Subcutaneous abdominal adipose tissue (tissue), 5 donors: Measurements from ENCODE around the gene OPCML.

ENCODE experiments used
- H3K27ac ChIP-seq: one replicate; pipeline ENCODE4 v1.7.0; 2013; ENCODE audit warnings: low read depth, mild to moderate bottlenecking, inconsistent platforms, low read length, moderate library complexity
- H3K27me3 ChIP-seq, 5 donors: one replicate each; pipeline ENCODE4 v1.7.0; 2013; ENCODE audit warnings: low read length in 5 of 5, inconsistent platforms in 1 of 5; ENCODE audit not compliant: control insufficient read depth in 5 of 5, insufficient read depth in 4 of 5
- H3K36me3 ChIP-seq, 5 donors: one replicate each; pipeline ENCODE4 v1.7.0; 2013; ENCODE audit warnings: low read length in 5 of 5; ENCODE audit not compliant: control insufficient read depth in 5 of 5, insufficient read depth in 5 of 5
- H3K4me1 ChIP-seq, 5 donors: one replicate each; pipeline ENCODE4 v1.7.0; 2013; ENCODE audit warnings: low read length in 5 of 5, mild to moderate bottlenecking in 3 of 5, moderate library complexity in 1 of 5; ENCODE audit not compliant: control insufficient read depth in 5 of 5, insufficient read depth in 5 of 5
- H3K4me3 ChIP-seq, 5 donors: one replicate each; pipeline ENCODE4 v1.7.0; 2013; ENCODE audit warnings: low read length in 5 of 5, low read depth in 1 of 5
- H3K9ac ChIP-seq, 5 donors: one replicate each; pipeline ENCODE4 v1.7.0; 2013; ENCODE audit warnings: low read length in 5 of 5, mild to moderate bottlenecking in 4 of 5, moderate library complexity in 3 of 5
- H3K9me3 ChIP-seq, 5 donors: one replicate each; pipeline ENCODE4 v1.7.0; 2013; ENCODE audit warnings: low read length in 5 of 5; ENCODE audit not compliant: control insufficient read depth in 5 of 5
- donor health status: healthy.
- donor health status: healthy.
- donor health status: healthy.
- donor health status: healthy.
- donor health status: healthy.

The OPCML gene

DNA sequence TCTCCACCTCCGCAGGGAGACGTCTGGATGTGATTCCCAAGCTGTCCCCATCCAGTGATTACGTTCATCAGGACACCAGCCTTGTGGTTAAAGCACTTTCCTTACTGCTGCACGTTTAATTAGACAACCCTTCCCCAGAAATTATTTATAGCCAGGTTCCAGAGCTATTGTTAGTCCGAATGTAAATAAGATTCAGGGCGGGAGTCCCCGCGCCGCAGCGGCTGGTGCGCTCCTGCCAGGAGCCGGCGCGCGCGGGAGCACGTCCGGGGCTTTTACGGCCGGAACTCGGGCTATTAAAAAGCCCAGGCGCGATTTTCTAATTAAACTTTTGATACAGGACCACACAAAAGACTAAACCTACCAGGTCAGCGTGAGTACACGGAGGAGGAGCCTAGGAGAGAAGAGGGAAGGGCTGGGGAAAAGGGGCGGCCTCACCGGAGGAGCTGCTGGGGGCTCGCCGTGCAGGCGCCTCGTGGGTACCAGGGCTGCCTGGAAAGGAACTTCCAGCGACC is 538.3 kb downstream of the OPCML start:
- no peak overlapping the region for H3K9ac ChIP-seq
- H3K27me3 ChIP-seq, result peaks cover 10 to 27% (median 16%) of the 10 kb centered on the region in 5 donors
- peaks cover 0 to 8% (median 0%) of the 10 kb centered on the region in 5 donors for H3K4me1 ChIP-seq
- no peaks in the 10 kb centered on the region for H3K36me3 ChIP-seq
- no peak overlapping the region for H3K27ac ChIP-seq
- no peaks in the 10 kb centered on the region for H3K9me3 ChIP-seq
- H3K4me3 ChIP-seq, result peak overlapping the region in 1 of 5 donors; percentile 27

DNA sequence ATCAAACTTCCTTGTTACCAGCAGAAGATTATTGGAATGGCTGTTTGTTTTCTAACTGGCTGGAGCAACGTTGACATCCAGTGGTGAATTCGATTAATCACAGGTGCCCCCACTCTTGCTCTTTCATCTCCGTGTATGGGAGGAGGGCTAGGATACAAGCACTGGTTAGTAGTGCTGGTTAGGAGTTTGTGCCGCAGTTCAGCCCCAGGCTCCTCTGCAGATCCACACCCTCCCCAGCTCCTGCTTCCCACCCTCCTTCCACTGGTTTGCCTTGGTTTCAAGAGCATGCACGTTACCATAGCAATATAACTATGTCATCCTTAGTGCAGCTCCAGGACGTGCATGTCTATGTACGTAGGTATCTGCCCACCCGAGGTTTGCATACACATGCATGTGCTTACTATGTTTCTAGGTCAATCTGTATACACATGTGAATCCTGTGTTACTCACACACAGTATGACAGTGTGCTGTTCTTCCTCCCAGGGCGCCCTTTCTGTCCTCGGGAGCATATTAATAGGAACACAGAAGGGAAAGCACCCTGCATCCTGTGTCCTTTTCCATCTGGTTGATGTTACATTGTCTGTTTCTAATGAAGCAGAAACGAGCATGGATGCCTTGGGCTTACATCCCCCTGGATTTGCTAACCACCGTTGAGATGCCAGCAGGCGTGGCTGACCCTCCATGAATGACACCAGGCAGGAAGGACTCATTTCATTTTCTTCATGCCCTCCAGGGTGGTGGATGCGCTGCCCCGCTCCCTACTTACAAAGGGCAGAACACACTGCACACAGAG is 539.3 kb downstream of the OPCML start:
- Histone ChIP-seq H3K36me3 (no peaks in the 10 kb centered on the region), H3K27ac (no peak overlapping the region), H3K9me3 (no peaks in the 10 kb centered on the region), H3K9ac (no peak overlapping the region), H3K4me3 (no peak overlapping the region), H3K4me1 (peaks cover 0 to 8% (median 0%) of the 10 kb centered on the region in 5 donors), H3K27me3 (peaks cover 10 to 27% (median 16%) of the 10 kb centered on the region in 5 donors)

- Histone ChIP-seq H3K4me1 (no peaks in the 10 kb centered on the region), H3K27me3 (peaks cover 6 to 11% (median 6%) of the 10 kb centered on the region in 5 donors), H3K9ac (no peak overlapping the region), H3K36me3 (no peaks in the 10 kb centered on the region), H3K27ac (no peak overlapping the region), H3K9me3 (no peaks in the 10 kb centered on the region), H3K4me3 (no peak overlapping the region)
Observed at GRCh38 chr11:132988411-132988810, 543.9 kb downstream of the OPCML start.

GRCh38 chr11:132987936-132988335 is 544.4 kb downstream of the OPCML start:
- Histone ChIP-seq H3K36me3 (no peaks in the 10 kb centered on the region), H3K27ac (no peak overlapping the region), H3K4me3 (no peak overlapping the region), H3K9me3 (no peaks in the 10 kb centered on the region), H3K4me1 (no peaks in the 10 kb centered on the region), H3K9ac (no peak overlapping the region), H3K27me3 (peaks cover 1 to 6% (median 3%) of the 10 kb centered on the region in 5 donors)

DNA sequence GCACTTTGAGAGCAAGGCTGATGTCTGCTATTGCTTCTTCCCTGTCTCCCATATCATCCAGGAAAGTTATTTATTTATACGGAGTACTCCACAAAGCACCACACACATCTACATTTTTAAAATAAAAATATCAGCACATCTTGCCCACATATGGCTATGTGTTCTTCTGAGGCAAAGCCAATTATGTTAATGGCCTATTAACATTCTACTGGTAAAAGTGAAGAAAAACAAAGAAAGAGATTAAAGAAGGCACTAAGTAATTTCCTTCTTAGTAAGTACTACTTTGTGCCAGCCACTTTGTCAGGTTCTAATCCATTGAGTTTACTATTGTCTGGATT is 548.7 kb downstream of the OPCML start:
- Histone ChIP-seq H3K4me1 (no peaks in the 10 kb centered on the region), H3K36me3 (no peaks in the 10 kb centered on the region), H3K27ac (no peak overlapping the region), H3K4me3 (no peak overlapping the region), H3K9me3 (no peaks in the 10 kb centered on the region), H3K27me3 (no peaks in the 10 kb centered on the region), H3K9ac (no peak overlapping the region)

GRCh38 chr11:132982772-132983640 is 549.3 kb downstream of the OPCML start:
- no peak overlapping the region for H3K27ac ChIP-seq
- peaks cover 0 to under 1% (median 0%) of the 10 kb centered on the region in 5 donors for H3K4me1 ChIP-seq
- H3K27me3 ChIP-seq, result no peaks in the 10 kb centered on the region
- no peak overlapping the region for H3K9ac ChIP-seq
- H3K4me3 ChIP-seq, result no peak overlapping the region
- no peaks in the 10 kb centered on the region for H3K36me3 ChIP-seq
- H3K9me3 ChIP-seq, result no peaks in the 10 kb centered on the region

- H3K36me3 ChIP-seq, result no peaks in the 10 kb centered on the region
- H3K9ac ChIP-seq, result no peak overlapping the region
- no peak overlapping the region for H3K27ac ChIP-seq
- no peaks in the 10 kb centered on the region for H3K9me3 ChIP-seq
- H3K4me3 ChIP-seq, result no peak overlapping the region
- peaks cover 0 to 16% (median 12%) of the 10 kb centered on the region in 5 donors for H3K4me1 ChIP-seq
- H3K27me3 ChIP-seq, result no peaks in the 10 kb centered on the region
Observed at GRCh38 chr11:132981131-132981956, 551.0 kb downstream of the OPCML start.

DNA sequence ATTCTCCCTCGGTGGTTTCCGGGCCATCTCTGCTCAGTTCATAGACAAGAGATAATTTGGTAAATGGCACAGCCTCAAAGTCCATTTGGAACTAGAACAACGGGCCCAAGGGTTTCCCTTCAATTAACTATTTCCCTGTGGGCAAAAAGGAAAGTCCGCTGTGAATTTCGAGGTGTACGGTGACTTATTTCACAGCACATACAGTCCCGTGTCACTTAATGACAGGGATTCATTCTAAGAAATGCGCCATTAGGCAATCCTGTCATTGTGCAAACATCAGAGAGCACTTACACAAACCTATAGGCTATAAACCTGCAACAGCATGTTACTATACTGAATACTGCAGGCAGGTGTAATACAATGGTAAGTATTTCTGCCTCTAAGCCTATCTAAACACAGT is 551.6 kb downstream of the OPCML start:
- no peaks in the 10 kb centered on the region for H3K36me3 ChIP-seq
- H3K27me3 ChIP-seq, result no peaks in the 10 kb centered on the region
- H3K9me3 ChIP-seq, result no peaks in the 10 kb centered on the region
- no peak overlapping the region for H3K9ac ChIP-seq
- H3K4me1 ChIP-seq, result peaks cover 0 to 17% (median 12%) of the 10 kb centered on the region in 5 donors
- no peak overlapping the region for H3K27ac ChIP-seq
- no peak overlapping the region for H3K4me3 ChIP-seq

DNA sequence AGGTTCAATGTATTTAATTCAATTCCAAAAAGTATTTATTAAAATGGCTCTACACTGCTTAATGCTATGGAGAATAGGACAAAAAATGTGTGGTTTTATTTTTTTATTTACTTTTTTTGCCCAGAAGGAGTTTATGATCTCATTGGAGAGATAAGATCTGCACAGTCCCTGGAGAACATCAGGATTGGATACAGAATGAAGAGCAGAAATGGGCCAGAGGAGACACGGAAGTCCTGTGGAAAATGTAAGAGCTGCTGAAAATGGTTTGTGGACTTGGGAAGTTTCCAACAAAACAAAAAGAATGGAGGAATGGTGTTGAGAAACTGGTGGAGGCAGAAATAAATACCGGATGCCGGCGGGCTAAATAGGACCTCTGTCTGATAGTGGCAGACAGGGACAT is 554.6 kb downstream of the OPCML start:
- Histone ChIP-seq H3K9me3 (no peaks in the 10 kb centered on the region), H3K9ac (no peak overlapping the region)

More for the DNA sequence above, 554.6 kb downstream of the OPCML start:
- H3K4me3 ChIP-seq, result no peak overlapping the region
- no peaks in the 10 kb centered on the region for H3K36me3 ChIP-seq
- H3K27me3 ChIP-seq, result no peaks in the 10 kb centered on the region
- H3K27ac ChIP-seq, result no peak overlapping the region
- H3K4me1 ChIP-seq, result peaks cover 0 to 17% (median 12%) of the 10 kb centered on the region in 5 donors
